ENCODE measurements around the gene ZNF609. TPM values are rescaled to one million over a fixed set of nuclear protein-coding genes. Genes with fewer than 3 reads are reported as not detected.

ZNF609 gene
- total RNA-seq, 4 donors from 2014 or later, result 38.7 to 50.6 (median 43.9) TPM

GRCh38 chr15:64622410-64623260, 162.3 kb downstream of the ZNF609 start:
- Histone ChIP-seq H3K9me3 (no peaks in the 10 kb centered on the region), H3K27ac (peak overlapping the region; percentile 45 to 64 (median 50))

DNA sequence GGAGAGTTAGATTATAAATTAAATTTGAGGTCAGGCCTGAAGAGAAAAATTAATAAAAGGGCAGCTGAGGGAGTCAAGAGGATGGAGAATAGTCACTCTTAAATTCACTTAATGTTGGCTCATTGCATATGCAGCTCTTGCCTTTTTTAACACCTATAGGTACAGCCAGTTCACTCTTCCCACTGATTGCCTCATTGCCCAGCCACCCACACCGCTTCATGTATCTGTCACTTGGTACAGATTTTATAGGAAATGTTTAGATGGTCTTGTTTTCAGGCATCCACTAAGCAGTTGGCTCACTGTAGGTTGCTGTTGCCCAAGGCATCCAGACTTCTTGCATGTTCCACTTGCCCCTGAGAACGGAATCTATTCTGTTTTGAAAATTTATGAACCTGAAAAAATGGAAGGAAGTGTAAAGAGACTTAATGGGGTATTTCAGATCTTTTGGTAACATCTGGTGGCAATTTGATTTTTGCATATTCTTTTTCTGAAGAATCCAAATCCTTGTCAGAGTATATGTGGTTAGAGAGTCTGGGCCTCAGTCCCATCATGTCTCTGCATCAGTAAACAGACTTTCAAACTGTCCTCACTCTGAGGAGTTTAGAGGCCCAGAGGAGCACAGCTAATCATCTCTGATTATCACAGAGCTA, 163.1 kb downstream of the ZNF609 start:
- no peak for ATAC-seq
- Histone ChIP-seq H3K4me3 (no peak overlapping the region), H3K27ac (peak overlapping the region in 3 of 4 donors; percentile 46 to 64 (median 55)), H3K4me1 (peaks cover 17 to 71% (median 25%) of the 10 kb centered on the region in 3 donors), H3K9me3 (no peaks in the 10 kb centered on the region), H3K36me3 (no peaks in the 10 kb centered on the region), H3K27me3 (no peaks in the 10 kb centered on the region)
- WGBS, 2 donors (ENCODE audit: low coverage in 1 of 2), result 77 to 81% methylated on average over 2 of the region's 2 CpGs
- TF ChIP-seq POLR2AphosphoS5 (IDR thresholded peaks at IDR 0.05) (no peak), EP300 (IDR thresholded peaks at IDR 0.05) (no peak), CTCF (IDR thresholded peaks at IDR 0.05) (no peak), POLR2A (IDR thresholded peaks at IDR 0.05) (no peak)

More at GRCh38 chr15:64622410-64623260, 162.3 kb downstream of the ZNF609 start:
- no peak for ATAC-seq
- Histone ChIP-seq H3K4me1 (peaks cover 17 to 78% (median 25%) of the 10 kb centered on the region in 3 donors), H3K36me3 (no peaks in the 10 kb centered on the region), H3K4me3 (no peak overlapping the region), H3K27me3 (no peaks in the 10 kb centered on the region)
- 42 to 56% methylated on average over 3 to 7 of the region's 7 CpGs for WGBS, 2 donors (ENCODE audit: low coverage in 1 of 2)
- TF ChIP-seq POLR2A (IDR thresholded peaks at IDR 0.05), result no peak
- TF ChIP-seq EP300 (IDR thresholded peaks at IDR 0.05), result no peak
- TF ChIP-seq POLR2AphosphoS5 (IDR thresholded peaks at IDR 0.05), result no peak
- no peak for TF ChIP-seq CTCF (IDR thresholded peaks at IDR 0.05)

DNA sequence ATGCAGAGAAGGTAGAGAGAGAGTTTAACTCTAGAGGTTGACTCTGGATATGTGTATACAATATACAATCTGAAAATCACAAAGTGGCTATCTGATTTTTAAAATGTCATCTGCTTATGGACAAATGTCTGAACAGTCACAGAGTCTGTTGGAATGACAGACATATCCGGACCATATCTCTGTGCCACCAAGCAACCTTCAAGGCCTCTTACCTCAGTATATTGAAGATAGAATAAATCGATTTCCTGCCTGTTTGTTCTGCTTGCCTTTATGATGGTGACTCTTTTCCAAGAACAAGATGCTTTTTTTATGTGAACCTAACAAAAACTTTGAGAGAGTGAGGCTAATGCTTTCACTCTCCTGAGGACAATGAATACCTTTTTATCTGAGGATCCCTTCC, 163.9 kb downstream of the ZNF609 start:
- TF ChIP-seq CTCF (IDR thresholded peaks at IDR 0.05) (no peak), POLR2AphosphoS5 (IDR thresholded peaks at IDR 0.05) (no peak), EP300 (IDR thresholded peaks at IDR 0.05) (no peak), POLR2A (IDR thresholded peaks at IDR 0.05) (no peak)
- H3K27me3 ChIP-seq, result no peaks in the 10 kb centered on the region
- H3K9me3 ChIP-seq, result no peaks in the 10 kb centered on the region
- no peak overlapping the region for H3K4me3 ChIP-seq
- ATAC-seq, result no peak
- H3K27ac ChIP-seq, result peak overlapping the region in 1 of 4 donors; percentile 9
- no peaks in the 10 kb centered on the region for H3K36me3 ChIP-seq
- peaks cover 17 to 71% (median 25%) of the 10 kb centered on the region in 3 donors for H3K4me1 ChIP-seq
- 75 to 82% methylated on average over 2 of the region's 2 CpGs for WGBS, 2 donors (ENCODE audit: low coverage in 1 of 2)

GRCh38 chr15:64629063-64629462, 168.7 kb downstream of the ZNF609 start:
- no peak for ATAC-seq
- no peaks in the 10 kb centered on the region for H3K27me3 ChIP-seq
- H3K27ac ChIP-seq, result no peak overlapping the region
- peaks cover 0 to 5% of the 10 kb centered on the region in 2 donors for H3K36me3 ChIP-seq
- peaks cover 0 to 35% (median under 1%) of the 10 kb centered on the region in 3 donors for H3K4me1 ChIP-seq
- no peaks in the 10 kb centered on the region for H3K9me3 ChIP-seq
- no peak overlapping the region for H3K4me3 ChIP-seq
- WGBS, 2 donors (ENCODE audit: low coverage in 1 of 2), result 80 to 100% methylated on average over 2 of the region's 2 CpGs
- TF ChIP-seq EP300 (IDR thresholded peaks at IDR 0.05), result no peak
- TF ChIP-seq POLR2AphosphoS5 (IDR thresholded peaks at IDR 0.05), result no peak
- no peak for TF ChIP-seq POLR2A (IDR thresholded peaks at IDR 0.05)
- TF ChIP-seq CTCF (IDR thresholded peaks at IDR 0.05), result no peak

Measured in gastroesophageal sphincter (tissue), 4 donors.